Measurements from ENCODE around the gene INPP5K. TPM values are rescaled to one million over a fixed set of nuclear protein-coding genes. Genes with fewer than 3 reads are reported as not detected.

INPP5K gene
- total and polyA plus RNA-seq, 2 donors (not counting 1 experiment from before 2014, with no cell fraction given) = 53.8 to 77.9 TPM

GRCh38 chr17:1461198-1461944 is 55.0 kb downstream of the INPP5K start:
- no peak overlapping the region for H3K27ac Mint-ChIP-seq
- CTCF ChIA-PET = interaction anchor here (1.3 to 3.1 kb wide), 3 partner anchors 13 to 96 kb away, joined by 6 to 13 read pairs (median 11); partner anchors contain the start of gene INPP5K
- POLR2A ChIA-PET = interaction anchor here (0.6 to 1.0 kb wide), 2 partner anchors 62 to 127 kb away, joined by 6 to 7 read pairs; partner anchors contain the start of gene YWHAE
- Histone ChIP-seq H3K27me3 (replicated peaks in 1 of 4; ENCODE audit: control extremely low read depth in 1 of 4, control insufficient read depth in 3 of 4, insufficient read depth in 4 of 4, low read length in 3 of 4) (peaks cover 0 to 5% (median 0%) of the 10 kb centered on the region in 4 experiments), H3K9ac (ENCODE audit: low read length) (no peak overlapping the region), H3K27ac (ENCODE audit: low read length in 2 of 2) (no peak overlapping the region), H3K4me2 (replicated peaks; ENCODE audit: low read depth, low read length, poor library complexity, severe bottlenecking) (no peak overlapping the region), H3K9me3 (ENCODE audit: control extremely low read depth in 1 of 3, control insufficient read depth in 2 of 3, insufficient read depth in 1 of 3, low read length in 2 of 3) (peaks cover 0 to 8% (median 0%) of the 10 kb centered on the region in 3 donors), H3K4me1 (ENCODE audit: control insufficient read depth in 2 of 2, insufficient read depth in 2 of 2, low read length in 2 of 2) (peaks cover 25 to 45% of the 10 kb centered on the region in 2 donors), H4K20me1 (ENCODE audit: control insufficient read depth, insufficient read depth, low read length, poor library complexity, severe bottlenecking) (peaks cover 23% of the 10 kb centered on the region), H3K79me2 (ENCODE audit: control insufficient read depth, insufficient read depth, low read length) (peaks cover 9% of the 10 kb centered on the region), H2AFZ (ENCODE audit: insufficient read depth, low read depth, low read length, poor library complexity, severe bottlenecking) (no peak overlapping the region), H3K4me3 (ENCODE audit: control extremely low read depth in 1 of 5, extremely low read depth in 1 of 5, insufficient read depth in 1 of 5, low read depth in 2 of 5, low read length in 4 of 5) (no peak overlapping the region), H3K36me3 (replicated peaks in 1 of 2; ENCODE audit: control extremely low read depth in 1 of 2, control insufficient read depth in 1 of 2, extremely low read depth in 1 of 2, insufficient read depth in 2 of 2, low read length in 1 of 2) (no peaks in the 10 kb centered on the region)
- peaks cover 4% of the 10 kb centered on the region for H3K27me3 Mint-ChIP-seq
- peaks cover 35% of the 10 kb centered on the region for H3K4me1 Mint-ChIP-seq
- ATAC-seq (ENCODE audit: low read depth) = no peak
- WGBS (ENCODE audit: insufficient coverage) = 72% methylated on average over 10 of the region's 18 CpGs
- peak overlapping the region; percentile 15 for H3K4me3 Mint-ChIP-seq
- TF ChIP-seq EZH2 (IDR thresholded peaks at IDR 0.05; ENCODE audit: borderline replicate concordance, insufficient read depth, low read depth, low read length, poor library complexity, severe bottlenecking) = no peak
- no peak for TF ChIP-seq CTCF (IDR thresholded peaks at IDR 0.05)
- H3K9me3 Mint-ChIP-seq (ENCODE audit: insufficient read depth) = no peaks in the 10 kb centered on the region
- intact Hi-C loops (cut with micrococcal nuclease) = no loop called here
- peak; percentile 31 for DNase-seq

- peaks cover 0 to 8% (median 0%) of the 10 kb centered on the region in 3 donors for H3K9me3 ChIP-seq (ENCODE audit: control extremely low read depth in 1 of 3, control insufficient read depth in 2 of 3, insufficient read depth in 1 of 3, low read length in 2 of 3)
- WGBS (ENCODE audit: insufficient coverage) = 57% methylated on average over 6 of the region's 6 CpGs
- DNase-seq (no peak), ATAC-seq (ENCODE audit: low read depth) (no peak)
- peaks cover 0 to 5% (median 0%) of the 10 kb centered on the region in 4 experiments for H3K27me3 ChIP-seq (replicated peaks in 1 of 4; ENCODE audit: control extremely low read depth in 1 of 4, control insufficient read depth in 3 of 4, insufficient read depth in 4 of 4, low read length in 3 of 4)
- no peak overlapping the region for H3K4me3 Mint-ChIP-seq
- peaks cover 4% of the 10 kb centered on the region for H3K27me3 Mint-ChIP-seq
- intact Hi-C loops (cut with micrococcal nuclease) = no loop called here
- H3K27ac ChIP-seq (ENCODE audit: low read length in 2 of 2) = no peak overlapping the region
- H3K27ac Mint-ChIP-seq = no peak overlapping the region
- POLR2A ChIA-PET = interaction anchor here (0.7 to 1.4 kb wide), 3 partner anchors 12 to 61 kb away, joined by 3 to 7 read pairs (median 5); partner anchors contain the start of genes INPP5K and YWHAE
- peaks cover 25 to 47% of the 10 kb centered on the region in 2 donors for H3K4me1 ChIP-seq (ENCODE audit: control insufficient read depth in 2 of 2, insufficient read depth in 2 of 2, low read length in 2 of 2)
- H3K4me2 ChIP-seq (replicated peaks; ENCODE audit: low read depth, low read length, poor library complexity, severe bottlenecking) = no peak overlapping the region
- no peaks in the 10 kb centered on the region for H3K36me3 ChIP-seq (replicated peaks in 1 of 2; ENCODE audit: control extremely low read depth in 1 of 2, control insufficient read depth in 1 of 2, extremely low read depth in 1 of 2, insufficient read depth in 2 of 2, low read length in 1 of 2)
- peaks cover 38% of the 10 kb centered on the region for H3K4me1 Mint-ChIP-seq
- no peak overlapping the region for H3K9ac ChIP-seq (ENCODE audit: low read length)
- no peak overlapping the region for H3K4me3 ChIP-seq (ENCODE audit: control extremely low read depth in 1 of 5, extremely low read depth in 1 of 5, insufficient read depth in 1 of 5, low read depth in 2 of 5, low read length in 4 of 5)
- H3K9me3 Mint-ChIP-seq (ENCODE audit: insufficient read depth) = no peaks in the 10 kb centered on the region
- CTCF ChIA-PET = no interaction called here
- H3K79me2 ChIP-seq (ENCODE audit: control insufficient read depth, insufficient read depth, low read length) = peaks cover 17% of the 10 kb centered on the region
- TF ChIP-seq CTCF (IDR thresholded peaks at IDR 0.05) (no peak), EZH2 (IDR thresholded peaks at IDR 0.05; ENCODE audit: borderline replicate concordance, insufficient read depth, low read depth, low read length, poor library complexity, severe bottlenecking) (no peak)
- H4K20me1 ChIP-seq (ENCODE audit: control insufficient read depth, insufficient read depth, low read length, poor library complexity, severe bottlenecking) = peaks cover 29% of the 10 kb centered on the region
- H2AFZ ChIP-seq (ENCODE audit: insufficient read depth, low read depth, low read length, poor library complexity, severe bottlenecking) = no peak overlapping the region
Observed at GRCh38 chr17:1460233-1460632, 56.2 kb downstream of the INPP5K start.

All from B cell (primary cell).